ENCODE results near the gene EGFR.

The EGFR gene

GRCh38 chr7:55078465-55079372 is 59.9 kb downstream of the EGFR start:
- peaks cover 24% of the 10 kb centered on the region; the same call in 1 of the 2 replicates for H3K27me3 ChIP-seq (ENCODE audit: low read depth, low read length)
- H3K4me2 ChIP-seq (ENCODE audit: low read length), result no peak overlapping the region
- no peak overlapping the region for H3K9ac ChIP-seq (ENCODE audit: low read length)
- no peak overlapping the region for H3K4me3 ChIP-seq (ENCODE audit: low read length)
- H3K4me1 ChIP-seq (ENCODE audit: low read length), result peaks cover 20% of the 10 kb centered on the region
- no peaks in the 10 kb centered on the region for H3K9me3 ChIP-seq (ENCODE audit: insufficient read depth, low read length)
- H2AFZ ChIP-seq (ENCODE audit: low read depth, low read length), result no peak overlapping the region
- H4K20me1 ChIP-seq (ENCODE audit: insufficient read depth, low read length), result no peaks in the 10 kb centered on the region
- no peaks in the 10 kb centered on the region for H3K79me2 ChIP-seq (ENCODE audit: low read length)
- TF ChIP-seq, protein P1, sequence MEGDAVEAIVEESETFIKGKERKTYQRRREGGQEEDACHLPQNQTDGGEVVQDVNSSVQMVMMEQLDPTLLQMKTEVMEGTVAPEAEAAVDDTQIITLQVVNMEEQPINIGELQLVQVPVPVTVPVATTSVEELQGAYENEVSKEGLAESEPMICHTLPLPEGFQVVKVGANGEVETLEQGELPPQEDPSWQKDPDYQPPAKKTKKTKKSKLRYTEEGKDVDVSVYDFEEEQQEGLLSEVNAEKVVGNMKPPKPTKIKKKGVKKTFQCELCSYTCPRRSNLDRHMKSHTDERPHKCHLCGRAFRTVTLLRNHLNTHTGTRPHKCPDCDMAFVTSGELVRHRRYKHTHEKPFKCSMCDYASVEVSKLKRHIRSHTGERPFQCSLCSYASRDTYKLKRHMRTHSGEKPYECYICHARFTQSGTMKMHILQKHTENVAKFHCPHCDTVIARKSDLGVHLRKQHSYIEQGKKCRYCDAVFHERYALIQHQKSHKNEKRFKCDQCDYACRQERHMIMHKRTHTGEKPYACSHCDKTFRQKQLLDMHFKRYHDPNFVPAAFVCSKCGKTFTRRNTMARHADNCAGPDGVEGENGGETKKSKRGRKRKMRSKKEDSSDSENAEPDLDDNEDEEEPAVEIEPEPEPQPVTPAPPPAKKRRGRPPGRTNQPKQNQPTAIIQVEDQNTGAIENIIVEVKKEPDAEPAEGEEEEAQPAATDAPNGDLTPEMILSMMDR (IDR thresholded peaks at IDR 0.05; ENCODE audit: low read depth, low read length), result no peak
- no peak for TF ChIP-seq EZH2phosphoT487 (IDR thresholded peaks at IDR 0.05; ENCODE audit: low read depth)
- H3K27ac ChIP-seq (ENCODE audit: low read length), result no peak overlapping the region
- H3K36me3 ChIP-seq (replicated peaks; ENCODE audit: low read depth, low read length), result no peaks in the 10 kb centered on the region

GRCh38 chr7:55080000-55080623 is 61.3 kb downstream of the EGFR start:
- H3K79me2 ChIP-seq (ENCODE audit: low read length), result no peaks in the 10 kb centered on the region
- no peaks in the 10 kb centered on the region for H3K9me3 ChIP-seq (ENCODE audit: insufficient read depth, low read length)
- H3K27me3 ChIP-seq (ENCODE audit: low read depth, low read length), result peaks cover 38% of the 10 kb centered on the region
- no peak for TF ChIP-seq EZH2phosphoT487 (IDR thresholded peaks at IDR 0.05; ENCODE audit: low read depth)
- TF ChIP-seq, protein P1 (IDR thresholded peaks at IDR 0.05; ENCODE audit: low read depth, low read length), result no peak
- H4K20me1 ChIP-seq (ENCODE audit: insufficient read depth, low read length), result no peaks in the 10 kb centered on the region
- no peak overlapping the region for H3K27ac ChIP-seq (ENCODE audit: low read length)
- H3K4me1 ChIP-seq (ENCODE audit: low read length), result peaks cover 8% of the 10 kb centered on the region
- H3K4me3 ChIP-seq (ENCODE audit: low read length), result no peak overlapping the region
- H3K4me2 ChIP-seq (ENCODE audit: low read length), result no peak overlapping the region
- H3K9ac ChIP-seq (ENCODE audit: low read length), result no peak overlapping the region
- H2AFZ ChIP-seq (ENCODE audit: low read depth, low read length), result no peak overlapping the region
- no peaks in the 10 kb centered on the region for H3K36me3 ChIP-seq (replicated peaks; ENCODE audit: low read depth, low read length)

DNA sequence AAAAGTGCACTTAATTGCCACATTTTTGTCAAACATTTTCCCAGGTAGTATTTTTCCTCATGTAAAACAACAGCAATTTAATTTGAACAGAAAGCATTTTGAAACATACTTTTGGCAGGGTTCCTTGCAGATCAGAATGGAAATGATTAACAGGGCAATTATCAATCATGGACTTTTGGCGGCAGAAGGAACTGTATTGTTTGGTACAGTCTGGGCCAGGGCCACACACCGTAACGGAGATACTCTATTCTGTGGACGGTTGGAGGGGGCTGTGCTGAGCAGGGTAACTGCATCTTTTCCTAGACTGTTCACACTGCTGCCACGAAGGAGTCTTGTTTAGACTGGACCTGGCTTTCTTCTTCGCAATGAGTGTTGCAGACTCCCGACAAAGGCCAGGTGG is 62.3 kb downstream of the EGFR start:
- Histone ChIP-seq H4K20me1 (ENCODE audit: insufficient read depth, low read length) (no peaks in the 10 kb centered on the region), H3K4me1 (ENCODE audit: low read length) (peaks cover 8% of the 10 kb centered on the region), H3K27ac (ENCODE audit: low read length) (no peak overlapping the region), H3K9me3 (ENCODE audit: insufficient read depth, low read length) (no peaks in the 10 kb centered on the region), H3K36me3 (replicated peaks; ENCODE audit: low read depth, low read length) (no peaks in the 10 kb centered on the region), H3K4me3 (ENCODE audit: low read length) (no peak overlapping the region), H3K27me3 (ENCODE audit: low read depth, low read length) (peaks cover 46% of the 10 kb centered on the region), H3K79me2 (ENCODE audit: low read length) (no peaks in the 10 kb centered on the region), H3K4me2 (ENCODE audit: low read length) (no peak overlapping the region), H2AFZ (ENCODE audit: low read depth, low read length) (no peak overlapping the region), H3K9ac (ENCODE audit: low read length) (no peak overlapping the region)
- TF ChIP-seq, protein P1 (IDR thresholded peaks at IDR 0.05; ENCODE audit: low read depth, low read length), result no peak
- TF ChIP-seq EZH2phosphoT487 (IDR thresholded peaks at IDR 0.05; ENCODE audit: low read depth), result no peak

DNA sequence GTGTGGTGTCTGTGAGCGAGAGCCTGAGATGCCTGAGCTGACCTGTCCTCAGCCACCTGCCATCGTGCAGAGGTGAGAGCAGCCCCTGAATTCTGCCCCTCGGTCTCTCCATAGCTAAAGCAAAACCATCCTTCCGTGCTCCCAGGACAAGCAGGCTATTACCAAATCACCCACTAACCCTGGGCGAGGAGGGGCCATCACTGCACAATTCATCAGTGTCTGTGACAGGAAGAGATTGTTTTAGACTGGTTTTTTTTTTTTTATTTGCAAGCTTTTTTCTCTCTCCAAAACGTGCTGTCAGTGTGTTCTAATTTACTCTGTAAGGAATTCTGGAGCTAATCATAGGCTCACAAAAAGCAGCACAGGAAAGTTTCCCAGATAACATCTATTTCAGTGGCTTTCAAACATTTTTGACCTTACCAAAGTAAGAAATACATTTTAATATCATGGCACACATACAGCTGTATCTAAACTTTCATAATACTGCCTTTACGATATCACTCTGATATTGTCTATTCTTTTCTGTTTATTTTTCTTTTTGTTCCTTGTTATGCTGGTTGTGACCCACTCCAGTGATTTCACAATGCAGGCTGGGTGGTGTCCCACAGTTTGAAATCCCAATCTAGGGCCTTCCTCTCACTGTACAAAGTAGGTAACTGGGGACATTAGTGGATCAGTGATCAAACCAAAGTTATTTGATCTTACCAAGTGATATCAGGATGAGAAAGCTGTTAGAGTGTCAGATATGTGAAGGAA is 62.8 kb downstream of the EGFR start:
- TF ChIP-seq EZH2phosphoT487 (IDR thresholded peaks at IDR 0.05; ENCODE audit: low read depth), result no peak
- TF ChIP-seq, protein P1 (IDR thresholded peaks at IDR 0.05; ENCODE audit: low read depth, low read length), result no peak
- H3K4me1 ChIP-seq (ENCODE audit: low read length), result peaks cover 14% of the 10 kb centered on the region

More for the DNA sequence above, 62.8 kb downstream of the EGFR start:
- Histone ChIP-seq H3K4me2 (ENCODE audit: low read length) (no peak overlapping the region), H3K79me2 (ENCODE audit: low read length) (no peaks in the 10 kb centered on the region), H3K9me3 (ENCODE audit: insufficient read depth, low read length) (no peaks in the 10 kb centered on the region), H3K9ac (ENCODE audit: low read length) (no peak overlapping the region), H3K4me3 (ENCODE audit: low read length) (no peak overlapping the region), H3K27me3 (ENCODE audit: low read depth, low read length) (peaks cover 48% of the 10 kb centered on the region), H2AFZ (ENCODE audit: low read depth, low read length) (no peak overlapping the region), H3K36me3 (replicated peaks; ENCODE audit: low read depth, low read length) (no peaks in the 10 kb centered on the region), H4K20me1 (ENCODE audit: insufficient read depth, low read length) (no peaks in the 10 kb centered on the region), H3K27ac (ENCODE audit: low read length) (no peak overlapping the region)
